Measurements from ENCODE around the gene SERINC3.

SERINC3 gene

GRCh38 chr20:44461142-44461802 lies 60.6 kb downstream of the SERINC3 start:
- DNase-seq: no peak

GRCh38 chr20:44460795-44461141 lies 61.1 kb downstream of the SERINC3 start:
- no peak for DNase-seq

GRCh38 chr20:44459271-44459670 lies 62.6 kb downstream of the SERINC3 start:
- no peak for DNase-seq

GRCh38 chr20:44457016-44457415 lies 64.9 kb downstream of the SERINC3 start:
- DNase-seq: no peak

GRCh38 chr20:44456611-44457010 lies 65.3 kb downstream of the SERINC3 start:
- DNase-seq: no peak

GRCh38 chr20:44455126-44455525 lies 66.7 kb downstream of the SERINC3 start:
- no peak for DNase-seq

GRCh38 chr20:44454306-44454963 lies 67.4 kb downstream of the SERINC3 start:
- no peak for DNase-seq

- no peak for DNase-seq
These were observed 70.9 kb downstream of the SERINC3 start for GRCh38 chr20:44450903-44451450.

GRCh38 chr20:44450281-44450889 lies 71.5 kb downstream of the SERINC3 start:
- DNase-seq: no peak

GRCh38 chr20:44449864-44450263 lies 72.0 kb downstream of the SERINC3 start:
- DNase-seq: no peak

- peak; percentile 34 for DNase-seq
These were observed 72.9 kb downstream of the SERINC3 start for GRCh38 chr20:44448753-44449546.

GRCh38 chr20:44447827-44448419 lies 73.9 kb downstream of the SERINC3 start:
- no peak for DNase-seq

Data from stimulated activated CD8-positive, alpha-beta memory T cell treated with anti-CD3 and anti-CD28 coated beads, Interleukin-4, amount 100 ng/mL, for 48 hours (primary cell).